WTC11 (cell line): ENCODE measurements around the gene PROSER2. TPM values are rescaled to one million over a fixed set of nuclear protein-coding genes. Genes with fewer than 3 reads are reported as not detected.

Experiments used
- ATAC-seq: fragments of 200-7000 bp; cut with Tn5 transposase; 2 replicates; pipeline ENCODE4 v1.10.0; 2021; ENCODE audit warnings: mild to moderate bottlenecking, moderate library complexity
- CTCF ChIA-PET: fragments of 300-600 bp; sonication (Branson Sonifier 250); formaldehyde crosslinking; loops from one replicate; lab custom pipeline; 2021; ENCODE audit warnings: antibody characterized with exemption; lab: Charles Lee
- POLR2A ChIA-PET: fragments of 350-600 bp; sonication (Branson Sonifier 250); formaldehyde crosslinking; loops from one replicate; lab custom pipeline; 2021; ENCODE audit warnings: antibody characterized with exemption; lab: Charles Lee
- DNase-seq: peaks from one replicate; pipeline ENCODE4 v3.0.0; 2021; ENCODE audit warnings: low spot score
- H3K27ac Mint-ChIP-seq: 2 replicates; pipeline ENCODE4 v1.8.0; 2021; ENCODE audit warnings: mixed read lengths
- H3K27me3 Mint-ChIP-seq: 2 replicates; pipeline ENCODE4 v1.8.0; 2021; ENCODE audit warnings: low read depth, mild to moderate bottlenecking, moderate library complexity, mixed read lengths
- H3K36me3 Mint-ChIP-seq: 2 replicates; pipeline ENCODE4 v1.8.0; 2021; ENCODE audit warnings: mixed read lengths
- H3K4me1 Mint-ChIP-seq: 2 replicates; pipeline ENCODE4 v1.8.0; 2022; ENCODE audit warnings: mixed read lengths
- H3K4me3 Mint-ChIP-seq: 2 replicates; pipeline ENCODE4 v1.8.0; 2021; ENCODE audit warnings: mild to moderate bottlenecking, moderate library complexity, mixed read lengths
- H3K9me3 Mint-ChIP-seq: 2 replicates; pipeline ENCODE4 v1.8.0; 2021; ENCODE audit warnings: mixed read lengths
- GTF2I ChIP-seq: fragments of 250-450 bp; sonication (Bioruptor Pico); conservative IDR thresholded peaks from 2 replicates; pipeline ENCODE4 v1.4.0; 2021; ENCODE audit warnings: mild to moderate bottlenecking
- KAT7 ChIP-seq: sonication (generic); formaldehyde crosslinking; IDR thresholded peaks from 2 replicates; pipeline ENCODE4 v1.8.1; 2023; ENCODE audit warnings: missing genetic modification reagents, mild to moderate bottlenecking, borderline replicate concordance
- PRDM15 ChIP-seq: sonication (generic); formaldehyde crosslinking; IDR thresholded peaks from 2 replicates; pipeline ENCODE4 v1.8.0; 2022; ENCODE audit warnings: missing genetic modification reagents
- RORB ChIP-seq: fragments of 250-450 bp; sonication (Bioruptor Pico); IDR thresholded peaks from 2 replicates; pipeline ENCODE4 v1.9.0; 2021; ENCODE audit warnings: mild to moderate bottlenecking
- TEAD4 ChIP-seq: sonication (generic); formaldehyde crosslinking; IDR thresholded peaks from 2 replicates; pipeline ENCODE4 v1.8.0; 2022; ENCODE audit warnings: mild to moderate bottlenecking, missing genetic modification reagents
- USF2 ChIP-seq: sonication (generic); formaldehyde crosslinking; IDR thresholded peaks from 2 replicates; pipeline ENCODE4 v1.8.1; 2023; ENCODE audit warnings: mild to moderate bottlenecking, missing genetic modification reagents, moderate library complexity
- ZBTB43 ChIP-seq: sonication (generic); formaldehyde crosslinking; IDR thresholded peaks from 2 replicates; pipeline ENCODE4 v1.8.1; 2023; ENCODE audit warnings: mild to moderate bottlenecking, missing genetic modification reagents
- ZNF219 ChIP-seq: sonication (generic); formaldehyde crosslinking; IDR thresholded peaks from 2 replicates; pipeline ENCODE4 v1.8.0; 2023; ENCODE audit warnings: missing genetic modification reagents, mild to moderate bottlenecking, borderline replicate concordance
- ZNF263 ChIP-seq: sonication (generic); formaldehyde crosslinking; IDR thresholded peaks from 2 replicates; pipeline ENCODE4 v1.8.1; 2022; ENCODE audit warnings: low read depth, mild to moderate bottlenecking, moderate library complexity, missing genetic modification reagents
- ZNF281 ChIP-seq: sonication (generic); formaldehyde crosslinking; IDR thresholded peaks from 2 replicates; pipeline ENCODE4 v1.8.0; 2023; ENCODE audit warnings: mild to moderate bottlenecking, missing genetic modification reagents
- ZNF317 ChIP-seq: sonication (generic); formaldehyde crosslinking; IDR thresholded peaks from 2 replicates; pipeline ENCODE4 v1.8.1; 2023; ENCODE audit warnings: low read depth, mild to moderate bottlenecking, moderate library complexity, missing genetic modification reagents, borderline replicate concordance
- ZNF423 ChIP-seq: fragments of 250-450 bp; sonication (Bioruptor Pico); IDR thresholded peaks from 2 replicates; pipeline ENCODE4 v2.1.2; 2022; ENCODE audit warnings: mild to moderate bottlenecking, moderate library complexity
- total RNA-seq: library from RNA; stranded (reverse); gene quantifications from 3 replicates; pipeline ENCODE4 v1.2.3, GENCODE V29; 2021

Gene PROSER2
- total RNA-seq, 1 experiment from 2014 or later, result 8.5 TPM

GRCh38 chr10:11805792-11806191, 17.4 kb upstream of the PROSER2 start:
- POLR2A ChIA-PET, result no interaction called here

More at GRCh38 chr10:11805792-11806191, 17.4 kb upstream of the PROSER2 start:
- Mint-ChIP-seq H3K4me1 (peaks cover 6% of the 10 kb centered on the region), H3K27me3 (no peaks in the 10 kb centered on the region), H3K36me3 (no peaks in the 10 kb centered on the region)
- CTCF ChIA-PET, result interaction anchor here (1.3 kb wide), 1 partner anchor 14 kb away, joined by 7 read pairs; no protein-coding TSS in a partner anchor
- TF ChIP-seq ZNF219, result no peak
- TF ChIP-seq TEAD4 (CRISPR knock-in tag), result no peak
- TF ChIP-seq ZNF281, result no peak
- TF ChIP-seq PRDM15 (CRISPR knock-in tag), result no peak
- no peak for TF ChIP-seq USF2 (CRISPR knock-in tag)
- no peak for TF ChIP-seq ZNF317 (CRISPR knock-in tag)
- TF ChIP-seq ZNF263 (CRISPR knock-in tag), result no peak
- TF ChIP-seq KAT7 (CRISPR knock-in tag), result no peak
- no peak for TF ChIP-seq GTF2I (CRISPR knock-in tag)
- TF ChIP-seq ZNF423 (CRISPR knock-in tag), result no peak
- no peak for TF ChIP-seq ZBTB43
- TF ChIP-seq RORB (CRISPR knock-in tag), result no peak
- TF ChIP-seq, all 79 proteins: peak for 0
- Mint-ChIP-seq H3K27ac (no peak overlapping the region), H3K4me3 (no peak overlapping the region), H3K9me3 (peaks cover 6% of the 10 kb centered on the region; the same call in 1 of the 2 replicates)
- ATAC-seq (no peak), DNase-seq (no peak)
